ENCODE data around the gene GALNT7. TPM values are rescaled to one million over a fixed set of nuclear protein-coding genes. Genes with fewer than 3 reads are reported as not detected.

The GALNT7 gene
- total and polyA plus RNA-seq, 2 experiments from 2014 or later = 12.9 to 14.1 TPM

DNA sequence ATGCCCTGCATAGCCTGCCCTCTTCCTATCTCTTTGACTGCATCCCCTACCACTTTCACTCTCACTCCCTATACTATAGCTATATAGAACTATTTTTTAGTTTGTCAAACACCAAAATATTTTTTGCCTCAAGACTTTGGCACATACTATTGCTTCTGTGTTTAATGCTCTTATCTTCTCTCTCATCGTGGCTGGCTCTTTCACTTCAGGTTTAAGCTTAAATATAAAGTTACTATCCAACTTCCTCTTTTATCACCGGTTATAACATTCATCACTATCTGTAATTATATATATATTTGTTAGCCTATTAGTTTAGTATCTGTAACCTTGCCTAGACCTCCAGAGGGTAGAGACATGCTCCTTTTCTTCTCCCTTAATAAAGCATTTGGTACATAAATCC lies 177.0 kb downstream of the GALNT7 start:
- Histone ChIP-seq H3K36me3 (no peaks in the 10 kb centered on the region), H3K27ac (no peak overlapping the region), H3K9me3 (ENCODE audit: low read depth) (no peaks in the 10 kb centered on the region), H3K27me3 (no peaks in the 10 kb centered on the region), H3K4me1 (ENCODE audit: low read depth) (peaks cover 23% of the 10 kb centered on the region), H3K4me3 (no peak overlapping the region)
- TF ChIP-seq CTCF (IDR thresholded peaks at IDR 0.05; ENCODE audit: low read depth, low read length) = no peak
- no peak for DNase-seq (ENCODE audit: low read depth in 1 of 2, low spot score in 1 of 2)

DNA sequence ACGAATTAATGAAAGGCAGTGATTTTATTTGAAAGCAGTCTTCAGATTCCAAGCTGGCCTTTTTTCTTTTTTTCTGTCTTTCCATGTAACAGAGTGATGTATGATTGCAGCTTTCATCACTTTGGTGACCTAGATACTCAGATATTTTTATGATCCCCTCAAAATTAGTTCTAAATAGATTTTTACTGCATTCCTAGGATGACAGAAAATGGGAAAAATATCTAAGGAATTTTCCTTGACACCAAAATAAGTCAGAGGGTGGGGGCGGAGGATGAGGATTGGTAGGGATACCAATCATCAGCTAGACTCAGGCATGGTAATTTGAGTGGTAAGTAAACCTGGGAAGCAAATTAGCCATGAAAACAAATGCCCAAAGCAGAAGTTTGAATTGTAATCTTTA lies 177.5 kb downstream of the GALNT7 start:
- DNase-seq (ENCODE audit: low read depth in 1 of 2, low spot score in 1 of 2) = peak in 1 of 2 donors; percentile 26

DNA sequence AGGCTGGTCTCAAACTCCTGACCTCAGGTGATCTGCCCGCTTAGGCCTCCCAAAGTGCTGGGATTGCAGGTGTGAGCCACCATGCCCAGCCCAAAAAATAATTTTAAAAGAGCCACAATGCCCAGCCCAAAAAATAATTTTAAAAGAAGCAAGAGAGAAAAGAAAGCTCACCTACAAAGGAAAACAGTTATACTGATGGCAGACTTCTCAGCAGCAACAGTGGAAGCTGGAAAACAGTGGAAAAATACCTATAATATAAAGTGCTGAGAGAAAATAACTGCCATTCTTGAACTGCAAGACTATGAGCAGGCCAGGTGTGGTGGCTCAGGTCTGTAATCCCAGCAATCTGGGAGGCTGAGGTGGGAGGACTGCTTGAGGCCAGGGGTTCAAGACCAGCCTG lies 178.9 kb downstream of the GALNT7 start:
- Histone ChIP-seq H3K4me1 (ENCODE audit: low read depth) (peaks cover 23% of the 10 kb centered on the region), H3K27ac (no peak overlapping the region), H3K4me3 (no peak overlapping the region), H3K9me3 (ENCODE audit: low read depth) (no peaks in the 10 kb centered on the region), H3K27me3 (no peaks in the 10 kb centered on the region), H3K36me3 (no peaks in the 10 kb centered on the region)
- DNase-seq (ENCODE audit: low read depth in 1 of 2, low spot score in 1 of 2) = no peak
- TF ChIP-seq CTCF (IDR thresholded peaks at IDR 0.05; ENCODE audit: low read depth, low read length) = no peak

More for the DNA sequence above, 177.5 kb downstream of the GALNT7 start:
- H3K27me3 ChIP-seq = no peaks in the 10 kb centered on the region
- no peaks in the 10 kb centered on the region for H3K9me3 ChIP-seq (ENCODE audit: low read depth)
- no peaks in the 10 kb centered on the region for H3K36me3 ChIP-seq
- no peak for TF ChIP-seq CTCF (IDR thresholded peaks at IDR 0.05; ENCODE audit: low read depth, low read length)
- H3K27ac ChIP-seq = no peak overlapping the region
- H3K4me1 ChIP-seq (ENCODE audit: low read depth) = peaks cover 23% of the 10 kb centered on the region
- no peak overlapping the region for H3K4me3 ChIP-seq

GRCh38 chr4:173357939-173358338 lies 189.3 kb downstream of the GALNT7 start:
- H3K4me3 ChIP-seq = no peak overlapping the region
- no peaks in the 10 kb centered on the region for H3K9me3 ChIP-seq (ENCODE audit: low read depth)
- H3K27ac ChIP-seq = no peak overlapping the region
- H3K27me3 ChIP-seq = no peaks in the 10 kb centered on the region
- TF ChIP-seq CTCF (IDR thresholded peaks at IDR 0.05; ENCODE audit: low read depth, low read length) = no peak
- no peaks in the 10 kb centered on the region for H3K36me3 ChIP-seq
- DNase-seq (ENCODE audit: low read depth in 1 of 2, low spot score in 1 of 2) = no peak
- no peaks in the 10 kb centered on the region for H3K4me1 ChIP-seq (ENCODE audit: low read depth)

GRCh38 chr4:173360587-173361221 lies 192.1 kb downstream of the GALNT7 start:
- no peaks in the 10 kb centered on the region for H3K27me3 ChIP-seq
- H3K9me3 ChIP-seq (ENCODE audit: low read depth) = no peaks in the 10 kb centered on the region
- peak; percentile 48 for TF ChIP-seq CTCF (IDR thresholded peaks at IDR 0.05; ENCODE audit: low read depth, low read length)
- H3K27ac ChIP-seq = no peak overlapping the region
- no peaks in the 10 kb centered on the region for H3K4me1 ChIP-seq (ENCODE audit: low read depth)
- H3K4me3 ChIP-seq = no peak overlapping the region
- H3K36me3 ChIP-seq = no peaks in the 10 kb centered on the region
- DNase-seq (ENCODE audit: low read depth in 1 of 2, low spot score in 1 of 2) = peak; percentile 13 to 39
